WTC11 (cell line): ENCODE data around the gene IFT88.

Experiments used
- CTCF ChIP-seq: fragments of 200-600 bp; IDR thresholded peaks from 2 replicates; pipeline ENCODE4 v1.8.0; 2022; ENCODE audit warnings: antibody characterized with exemption
- E2F4 ChIP-seq: sonication (generic); formaldehyde crosslinking; IDR thresholded peaks from 2 replicates; pipeline ENCODE4 v1.8.1; 2022; ENCODE audit warnings: low read depth, mild to moderate bottlenecking, moderate library complexity, missing genetic modification reagents, borderline replicate concordance
- FOXJ3 ChIP-seq: sonication (generic); formaldehyde crosslinking; IDR thresholded peaks from 2 replicates; pipeline ENCODE4 v1.9.0; 2021; ENCODE audit warnings: missing genetic modification reagents, mild to moderate bottlenecking, borderline replicate concordance
- MAX ChIP-seq: sonication (generic); formaldehyde crosslinking; IDR thresholded peaks from 2 replicates; pipeline ENCODE4 v1.8.0; 2022; ENCODE audit warnings: mild to moderate bottlenecking, missing genetic modification reagents
- NR1H2 ChIP-seq: sonication (generic); formaldehyde crosslinking; IDR thresholded peaks from 2 replicates; pipeline ENCODE4 v1.9.0; 2021; ENCODE audit warnings: mild to moderate bottlenecking, moderate library complexity, missing genetic modification reagents
- USF1 ChIP-seq: sonication (generic); formaldehyde crosslinking; IDR thresholded peaks from 2 replicates; pipeline ENCODE4 v1.8.0; 2022; ENCODE audit warnings: mild to moderate bottlenecking, missing genetic modification reagents

GRCh38 chr13:20559659-20560356 is 7.1 kb upstream of the IFT88 start:
- TF ChIP-seq NR1H2 (CRISPR knock-in tag) (no peak), CTCF (no peak), MAX (no peak), FOXJ3 (no peak), USF1 (CRISPR knock-in tag) (no peak), E2F4 (CRISPR knock-in tag) (no peak)
